AG04450 (cell line): ENCODE measurements around the gene UPK3BL1. TPM values are rescaled to one million over a fixed set of nuclear protein-coding genes. Genes with fewer than 3 reads are reported as not detected.
A peak's percentile ranks its signal among the peaks of the same experiment; 100 is the strongest.
"Not testable (repeated sequence)": the region's sequence is repeated elsewhere in the genome, so short reads cannot be mapped to it uniquely, and the experiment has no call there.

Source experiments
- CTCF ChIA-PET: fragments of 300-600, 350-600 bp; formaldehyde crosslinking; extraction: SDS; loops from one replicate; lab custom pipeline; 2022; ENCODE audit warnings: antibody characterized with exemption, inconsistent platforms; lab: Charles Lee
- POLR2A ChIA-PET: fragments of 350-600 bp; formaldehyde crosslinking; extraction: SDS; loops from one replicate; lab custom pipeline; 2021; ENCODE audit warnings: antibody characterized with exemption, inconsistent platforms; lab: Yijun Ruan, JAX
- DNase-seq: peaks from one replicate; pipeline ENCODE4 v3.0.0-alpha.2; 2011; ENCODE audit warnings: low read depth, low spot score
- H3K27ac ChIP-seq: one replicate; pipeline ENCODE4 v1.5.1; 2012; ENCODE audit warnings: low read depth, low read length, control low read depth
- H3K27me3 ChIP-seq: one replicate; pipeline ENCODE4 v1.6.0; 2012; ENCODE audit warnings: low read length; ENCODE audit not compliant: control insufficient read depth, insufficient read depth
- H3K4me3 ChIP-seq: 2 replicates; pipeline ENCODE4 v1.5.1; 2011; ENCODE audit warnings: mild to moderate bottlenecking, low read depth, low read length, control low read depth
- H3K9me3 ChIP-seq: 2 replicates; pipeline ENCODE4 v1.5.1; 2012; ENCODE audit warnings: low read length; ENCODE audit not compliant: control insufficient read depth, insufficient read depth
- polyA plus RNA-seq: library from polyadenylated mRNA; depleted of rRNA; stranded (reverse); fragments of >200 nt; gene quantifications from 2 replicates; pipeline ENCODE4 v1.2.3, GENCODE V29; 2011

UPK3BL1 gene
- polyA plus RNA-seq, 1 experiment: 19.7 TPM

GRCh38 chr7:102618122-102618521, 24.5 kb downstream of the UPK3BL1 start:
- CTCF ChIA-PET, H3K27me3 ChIP-seq, H3K27ac ChIP-seq, H3K9me3 ChIP-seq, DNase-seq, POLR2A ChIA-PET, H3K4me3 ChIP-seq: not testable (repeated sequence)

GRCh38 chr7:102616507-102617125, 26.0 kb downstream of the UPK3BL1 start, which contains the start of gene RASA4:
Gene RASA4, minus strand, starts transcription at chr7:102616756. Its CDS starts 67 bp downstream, at chr7:102616689.
- POLR2A ChIA-PET, H3K9me3 ChIP-seq, H3K27ac ChIP-seq, DNase-seq, H3K27me3 ChIP-seq, CTCF ChIA-PET: not testable (repeated sequence)
- H3K4me3 ChIP-seq: peak within 1 kb of the TSS; percentile 57

GRCh38 chr7:102615930-102616329, 26.7 kb downstream of the UPK3BL1 start:
- DNase-seq, CTCF ChIA-PET, H3K9me3 ChIP-seq, H3K27ac ChIP-seq, H3K27me3 ChIP-seq, H3K4me3 ChIP-seq, POLR2A ChIA-PET: not testable (repeated sequence)

DNA sequence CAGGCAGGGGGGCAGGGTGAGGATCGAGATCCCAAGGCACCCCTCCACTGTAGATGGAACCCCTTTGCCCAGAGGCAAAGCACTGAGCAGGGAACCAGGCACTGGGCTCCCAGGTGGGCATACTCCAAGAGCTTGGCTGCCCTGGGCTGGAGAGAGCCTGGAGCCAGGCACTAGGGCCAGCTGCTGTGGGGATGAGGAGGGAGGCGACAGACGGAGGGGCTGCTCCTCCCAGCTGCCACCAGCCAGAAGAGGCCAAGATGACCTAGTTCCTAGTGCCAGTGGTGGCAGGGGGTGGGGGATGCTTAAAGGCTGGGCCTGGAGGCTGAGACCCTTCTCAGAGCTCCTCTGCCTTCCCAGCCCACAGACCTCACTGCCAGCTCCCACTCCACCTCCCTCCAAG, 27.7 kb downstream of the UPK3BL1 start:
- CTCF ChIA-PET: not testable (repeated sequence)

DNA sequence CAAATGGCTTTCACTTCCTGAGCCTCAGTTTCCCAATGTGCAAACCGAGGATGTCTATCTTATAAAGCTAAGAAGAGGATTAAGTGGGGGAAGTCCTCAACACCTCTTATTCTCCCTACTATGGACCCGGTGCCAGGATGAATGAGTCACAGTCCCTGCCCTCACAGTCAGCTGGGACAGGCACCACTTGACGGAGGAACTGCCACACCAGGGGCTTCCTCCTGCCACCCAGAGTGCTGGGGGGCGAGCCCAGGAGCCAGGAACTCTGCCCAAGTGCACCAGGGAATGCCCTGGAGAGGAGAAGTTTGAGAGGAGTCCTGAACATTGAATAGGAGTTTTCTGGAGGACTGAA, 28.3 kb downstream of the UPK3BL1 start:
- POLR2A ChIA-PET, H3K9me3 ChIP-seq, CTCF ChIA-PET: not testable (repeated sequence)

More for the DNA sequence above, 27.7 kb downstream of the UPK3BL1 start:
- H3K4me3 ChIP-seq, H3K27ac ChIP-seq, H3K9me3 ChIP-seq, H3K27me3 ChIP-seq, POLR2A ChIA-PET, DNase-seq: not testable (repeated sequence)

DNA sequence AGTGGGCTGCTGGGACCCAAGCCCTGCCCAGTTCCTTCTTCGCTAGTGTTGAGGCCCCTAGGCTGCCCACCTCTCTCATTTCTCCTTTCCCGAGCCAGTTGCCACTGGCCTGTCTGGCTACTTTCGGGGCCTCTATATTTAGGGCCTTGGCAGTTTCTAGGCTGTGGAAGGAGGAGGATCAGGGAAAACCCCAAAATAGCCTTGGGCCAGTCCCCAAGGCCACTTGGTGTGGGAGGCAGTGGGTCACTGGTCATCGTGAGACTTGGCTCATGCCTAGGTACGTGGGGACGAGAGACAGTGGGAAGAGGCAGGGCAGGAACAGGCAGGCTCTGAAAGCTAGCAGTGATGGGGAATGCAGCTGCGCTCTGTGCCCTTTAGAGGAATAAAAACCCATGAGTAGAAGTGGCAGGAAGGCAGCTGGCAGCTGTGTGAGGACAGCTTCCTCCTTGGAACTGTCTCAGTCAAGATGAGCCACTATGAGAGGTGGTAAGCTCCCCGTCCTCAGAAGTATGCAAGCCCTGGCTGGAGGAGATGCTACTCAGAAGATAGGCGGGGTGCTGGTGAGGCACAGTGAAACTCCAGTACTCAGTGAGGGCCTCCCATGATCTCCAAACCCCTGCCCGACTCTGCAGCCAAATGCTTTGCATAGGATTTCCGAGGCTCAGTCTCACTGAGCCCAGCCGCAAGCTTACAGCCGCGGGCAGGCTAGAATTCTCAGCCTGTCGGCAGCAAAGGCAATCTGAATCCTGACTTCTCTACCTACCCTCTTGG, 28.8 kb downstream of the UPK3BL1 start:
- DNase-seq, H3K9me3 ChIP-seq, H3K27me3 ChIP-seq, H3K4me3 ChIP-seq, POLR2A ChIA-PET, H3K27ac ChIP-seq, CTCF ChIA-PET: not testable (repeated sequence)

More for the DNA sequence above, 28.3 kb downstream of the UPK3BL1 start:
- not testable (repeated sequence) for DNase-seq, H3K27me3 ChIP-seq, H3K27ac ChIP-seq, H3K4me3 ChIP-seq

DNA sequence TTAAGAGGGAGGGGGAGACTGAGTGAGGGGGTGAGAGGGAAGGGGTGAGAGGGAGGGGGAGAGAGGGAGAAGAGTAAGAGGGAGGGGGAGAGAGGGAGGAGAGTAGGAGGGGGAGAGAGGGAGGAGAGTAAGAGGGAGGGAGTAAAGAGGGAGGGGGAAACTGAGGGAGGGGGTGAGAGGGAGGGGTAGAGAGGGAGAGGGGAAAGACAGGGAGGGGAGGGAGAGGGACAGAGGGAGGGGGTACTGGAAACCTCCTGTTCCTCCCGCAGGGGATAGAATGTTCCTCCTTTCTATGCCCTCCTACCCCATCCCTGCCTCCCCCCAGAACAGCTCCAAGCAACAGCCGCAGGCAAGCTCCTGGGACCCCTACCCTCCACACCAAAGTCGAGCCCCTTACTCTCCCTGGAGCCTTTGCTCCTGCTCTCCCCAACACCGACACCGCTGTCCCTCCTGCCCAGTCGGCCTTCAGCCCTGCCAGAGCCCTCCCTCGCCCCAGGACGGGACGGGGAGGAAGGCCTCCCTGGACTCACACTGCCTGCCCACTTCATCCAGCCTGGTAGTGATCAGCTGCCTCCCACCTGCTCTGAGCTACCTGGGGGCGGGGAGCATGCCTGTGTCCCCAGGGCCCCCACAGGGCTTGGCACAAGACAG, 30.8 kb downstream of the UPK3BL1 start:
- H3K9me3 ChIP-seq, H3K27me3 ChIP-seq, DNase-seq, H3K27ac ChIP-seq, CTCF ChIA-PET, POLR2A ChIA-PET: not testable (repeated sequence)
- H3K4me3 ChIP-seq: peak overlapping the region; percentile 40; the same call in 1 of the 2 replicates

DNA sequence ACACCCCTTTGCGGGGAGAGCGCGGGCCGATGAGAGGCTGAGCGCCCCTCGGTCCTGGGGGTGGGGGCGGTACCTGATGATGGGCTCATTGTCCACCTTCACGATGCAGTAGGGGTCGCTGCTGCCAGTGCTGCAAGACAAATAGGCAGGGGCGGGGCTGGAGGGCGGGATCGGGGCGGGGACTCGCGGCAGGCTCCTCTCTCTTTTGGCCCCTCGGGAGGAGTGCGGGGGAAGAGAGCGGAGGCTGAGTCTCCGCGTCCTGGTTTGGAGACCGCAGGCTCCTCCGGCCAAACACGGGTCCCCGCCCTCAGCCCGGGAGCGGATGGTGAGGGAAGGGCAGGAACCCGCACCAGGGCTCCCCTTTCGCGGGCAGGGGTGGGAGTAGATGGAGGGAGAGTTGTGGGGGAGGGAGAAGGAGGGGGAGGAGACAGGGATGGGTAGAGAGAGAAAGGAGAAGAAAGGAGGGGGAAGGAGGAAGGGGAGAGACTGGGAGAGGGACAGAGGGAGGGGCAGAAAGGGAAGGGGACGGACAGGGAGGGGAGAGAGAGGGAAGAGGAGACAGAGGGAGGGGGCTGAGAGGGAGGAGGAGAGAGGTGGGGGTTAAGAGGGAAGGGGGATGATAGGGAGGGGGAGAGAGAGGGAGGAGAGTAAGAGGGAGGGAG, 31.4 kb downstream of the UPK3BL1 start:
- POLR2A ChIA-PET, H3K27me3 ChIP-seq, H3K4me3 ChIP-seq, H3K27ac ChIP-seq, CTCF ChIA-PET, DNase-seq, H3K9me3 ChIP-seq: not testable (repeated sequence)

- H3K4me3 ChIP-seq, POLR2A ChIA-PET, H3K27me3 ChIP-seq, CTCF ChIA-PET, H3K9me3 ChIP-seq, H3K27ac ChIP-seq, DNase-seq: not testable (repeated sequence)
Observed at GRCh38 chr7:102610441-102610840, 32.1 kb downstream of the UPK3BL1 start.

DNA sequence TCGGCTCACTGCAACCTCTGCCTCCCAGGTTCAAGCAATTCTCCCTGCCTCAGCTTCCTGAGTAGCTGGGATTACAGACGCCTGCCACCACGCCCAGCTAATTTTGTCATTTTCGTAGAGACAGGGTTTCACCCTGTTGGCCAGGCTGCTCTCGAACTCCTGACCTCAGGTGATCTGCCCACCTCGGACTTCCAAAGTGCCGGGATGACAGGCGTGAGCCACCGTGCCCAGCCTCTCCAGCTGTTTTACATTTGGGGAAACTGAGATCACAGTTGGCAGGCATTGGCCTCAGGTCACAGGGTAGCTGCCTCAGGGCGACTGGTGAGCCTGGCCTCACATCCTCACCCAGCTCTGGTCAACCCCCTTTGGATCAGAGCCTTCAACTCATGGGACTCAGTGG, 32.9 kb downstream of the UPK3BL1 start:
- H3K27me3 ChIP-seq, H3K9me3 ChIP-seq, H3K4me3 ChIP-seq, H3K27ac ChIP-seq, POLR2A ChIA-PET, DNase-seq, CTCF ChIA-PET: not testable (repeated sequence)

DNA sequence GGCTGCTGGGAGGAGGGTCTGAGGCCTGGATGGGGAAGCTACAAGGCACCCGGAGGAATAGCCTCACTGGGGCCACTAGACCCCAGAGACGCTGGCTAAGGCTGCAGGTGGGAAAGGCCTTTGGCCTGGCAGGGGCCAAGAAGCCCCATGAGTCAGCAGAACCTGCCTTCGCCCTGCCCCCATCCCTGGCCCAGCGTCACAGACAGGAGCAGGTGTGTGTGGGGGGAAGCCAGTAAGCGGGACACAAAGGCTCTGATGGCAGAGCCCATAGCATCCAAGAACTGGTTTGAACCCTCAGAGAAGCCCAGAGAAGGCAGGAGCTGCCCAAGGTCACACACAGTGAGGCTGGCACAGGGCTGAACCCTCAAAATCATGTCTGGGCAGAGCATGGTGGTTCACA, 35.7 kb downstream of the UPK3BL1 start:
- DNase-seq, POLR2A ChIA-PET, H3K9me3 ChIP-seq, H3K27ac ChIP-seq, H3K27me3 ChIP-seq, H3K4me3 ChIP-seq, CTCF ChIA-PET: not testable (repeated sequence)
